ENCODE data around the gene CHCHD10. TPM values are rescaled to one million over a fixed set of nuclear protein-coding genes. Genes with fewer than 3 reads are reported as not detected.

Gene CHCHD10
- total and polyA plus RNA-seq, 10 of the 15 experiments (the other 5 are each of a cell fraction or from before 2014, with no cell fraction given): 13.2 to 241 (median 128) TPM

DNA sequence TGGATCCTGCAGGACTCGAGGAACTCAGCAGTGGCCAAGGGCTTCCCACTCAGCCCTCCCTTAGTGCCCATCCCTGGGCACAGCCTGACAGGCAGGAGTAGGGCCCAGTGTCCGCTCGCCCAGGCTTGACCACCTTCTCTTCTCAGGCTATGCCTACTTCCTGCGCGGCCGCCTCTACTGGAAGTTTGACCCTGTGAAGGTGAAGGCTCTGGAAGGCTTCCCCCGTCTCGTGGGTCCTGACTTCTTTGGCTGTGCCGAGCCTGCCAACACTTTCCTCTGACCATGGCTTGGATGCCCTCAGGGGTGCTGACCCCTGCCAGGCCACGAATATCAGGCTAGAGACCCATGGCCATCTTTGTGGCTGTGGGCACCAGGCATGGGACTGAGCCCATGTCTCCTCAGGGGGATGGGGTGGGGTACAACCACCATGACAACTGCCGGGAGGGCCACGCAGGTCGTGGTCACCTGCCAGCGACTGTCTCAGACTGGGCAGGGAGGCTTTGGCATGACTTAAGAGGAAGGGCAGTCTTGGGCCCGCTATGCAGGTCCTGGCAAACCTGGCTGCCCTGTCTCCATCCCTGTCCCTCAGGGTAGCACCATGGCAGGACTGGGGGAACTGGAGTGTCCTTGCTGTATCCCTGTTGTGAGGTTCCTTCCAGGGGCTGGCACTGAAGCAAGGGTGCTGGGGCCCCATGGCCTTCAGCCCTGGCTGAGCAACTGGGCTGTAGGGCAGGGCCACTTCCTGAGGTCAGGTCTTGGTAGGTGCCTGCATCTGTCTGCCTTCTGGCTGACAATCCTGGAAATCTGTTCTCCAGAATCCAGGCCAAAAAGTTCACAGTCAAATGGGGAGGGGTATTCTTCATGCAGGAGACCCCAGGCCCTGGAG is 15.7 kb upstream of the CHCHD10 start:
- ChIA-PET CTCF (no interaction called here), RAD21 (ENCODE audit: unreplicated experiment) (no interaction called here), POLR2A (no interaction called here), SMC1A (ENCODE audit: uncharacterized antibody, unreplicated experiment) (no interaction called here)
- no peak overlapping the region for H3K4me3 ChIP-seq
- no TSS peak for BruUV-seq (replicated peaks)
- no peak for FAIRE-seq
- 43% methylated on average over 15 of the region's 15 CpGs for WGBS (ENCODE audit: insufficient coverage, insufficient replicate concordance, low lambda C conversion rate, missing lambda C conversion rate)
- H3K27me3 ChIP-seq (replicated peaks in 1 of 2; ENCODE audit: control insufficient read depth in 2 of 2, insufficient read depth in 2 of 2, low read length in 1 of 2): peaks cover 0 to 2% of the 10 kb centered on the region in 2 experiments; a peak in 1 of 4 replicates
- H2AFZ ChIP-seq (ENCODE audit: control insufficient read depth, low read depth, low read length): no peak overlapping the region
- H3K9ac ChIP-seq (ENCODE audit: control insufficient read depth, insufficient read depth, low read length): no peak overlapping the region
- no peaks in the 10 kb centered on the region for H3K36me3 ChIP-seq (ENCODE audit: control insufficient read depth in 2 of 2, insufficient read depth in 2 of 2, low read length in 1 of 2)
- peaks cover 15% of the 10 kb centered on the region for H3K79me2 ChIP-seq (ENCODE audit: control insufficient read depth, insufficient read depth, low read length)
- no peak for ATAC-seq
- H3K9me3 ChIP-seq (replicated peaks; ENCODE audit: control insufficient read depth, insufficient read depth, low read length): no peaks in the 10 kb centered on the region
- peaks cover 5% of the 10 kb centered on the region for H3K4me1 ChIP-seq (ENCODE audit: control insufficient read depth, insufficient read depth, low read length)
- no peak for DNase-seq (ENCODE audit: low read depth, low spot score)
- intact Hi-C loops (cut with micrococcal nuclease; ENCODE audit: unreplicated experiment): no loop called here
- 0 out of 2 replicates have a peak, but pooled peaks cover 4% of the 10 kb centered on the region for H4K20me1 ChIP-seq (ENCODE audit: control insufficient read depth, insufficient read depth)
- H3K27ac ChIP-seq (ENCODE audit: control insufficient read depth, insufficient read depth): no peak overlapping the region
- in situ Hi-C loops (cut with MboI): no loop called here
- no peak overlapping the region for H3K4me2 ChIP-seq (ENCODE audit: control insufficient read depth, insufficient read depth)
- TF ChIP-seq, protein P1, sequence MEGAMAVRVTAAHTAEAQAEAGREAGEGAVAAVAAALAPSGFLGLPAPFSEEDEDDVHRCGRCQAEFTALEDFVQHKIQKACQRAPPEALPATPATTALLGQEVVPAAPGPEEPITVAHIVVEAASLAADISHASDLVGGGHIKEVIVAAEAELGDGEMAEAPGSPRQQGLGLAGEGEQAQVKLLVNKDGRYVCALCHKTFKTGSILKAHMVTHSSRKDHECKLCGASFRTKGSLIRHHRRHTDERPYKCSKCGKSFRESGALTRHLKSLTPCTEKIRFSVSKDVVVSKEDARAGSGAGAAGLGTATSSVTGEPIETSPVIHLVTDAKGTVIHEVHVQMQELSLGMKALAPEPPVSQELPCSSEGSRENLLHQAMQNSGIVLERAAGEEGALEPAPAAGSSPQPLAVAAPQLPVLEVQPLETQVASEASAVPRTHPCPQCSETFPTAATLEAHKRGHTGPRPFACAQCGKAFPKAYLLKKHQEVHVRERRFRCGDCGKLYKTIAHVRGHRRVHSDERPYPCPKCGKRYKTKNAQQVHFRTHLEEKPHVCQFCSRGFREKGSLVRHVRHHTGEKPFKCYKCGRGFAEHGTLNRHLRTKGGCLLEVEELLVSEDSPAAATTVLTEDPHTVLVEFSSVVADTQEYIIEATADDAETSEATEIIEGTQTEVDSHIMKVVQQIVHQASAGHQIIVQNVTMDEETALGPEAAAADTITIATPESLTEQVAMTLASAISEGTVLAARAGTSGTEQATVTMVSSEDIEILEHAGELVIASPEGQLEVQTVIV (IDR thresholded peaks at IDR 0.05; ENCODE audit: borderline replicate concordance, partially characterized antibody): no peak
- TF ChIP-seq IRF4 (IDR thresholded peaks at IDR 0.05; ENCODE audit: low read depth, low read length) (no peak), RBBP5 (conservative IDR thresholded peaks at IDR 0.05) (no peak), TAF1 (IDR thresholded peaks at IDR 0.05; ENCODE audit: borderline replicate concordance, low read depth, low read length) (no peak), HCFC1 (IDR thresholded peaks at IDR 0.05; ENCODE audit: low read length) (no peak), SMAD5 (IDR thresholded peaks at IDR 0.05; ENCODE audit: low read depth) (no peak), ZNF384 (IDR thresholded peaks at IDR 0.05; ENCODE audit: borderline replicate concordance, low read depth, low read length) (no peak), PML (IDR thresholded peaks at IDR 0.05; ENCODE audit: low read length) (no peak), NRF1 (conservative IDR thresholded peaks at IDR 0.05; ENCODE audit: low read depth, low read length) (no peak), SREBF2 (IDR thresholded peaks at IDR 0.05; ENCODE audit: low read length) (no peak), POU2F2 (IDR thresholded peaks at IDR 0.05; ENCODE audit: borderline replicate concordance, low read depth, low read length) (no peak), ZSCAN29 (IDR thresholded peaks at IDR 0.05) (no peak), YBX1 (IDR thresholded peaks at IDR 0.05) (no peak)
- TF ChIP-seq, protein P2, sequence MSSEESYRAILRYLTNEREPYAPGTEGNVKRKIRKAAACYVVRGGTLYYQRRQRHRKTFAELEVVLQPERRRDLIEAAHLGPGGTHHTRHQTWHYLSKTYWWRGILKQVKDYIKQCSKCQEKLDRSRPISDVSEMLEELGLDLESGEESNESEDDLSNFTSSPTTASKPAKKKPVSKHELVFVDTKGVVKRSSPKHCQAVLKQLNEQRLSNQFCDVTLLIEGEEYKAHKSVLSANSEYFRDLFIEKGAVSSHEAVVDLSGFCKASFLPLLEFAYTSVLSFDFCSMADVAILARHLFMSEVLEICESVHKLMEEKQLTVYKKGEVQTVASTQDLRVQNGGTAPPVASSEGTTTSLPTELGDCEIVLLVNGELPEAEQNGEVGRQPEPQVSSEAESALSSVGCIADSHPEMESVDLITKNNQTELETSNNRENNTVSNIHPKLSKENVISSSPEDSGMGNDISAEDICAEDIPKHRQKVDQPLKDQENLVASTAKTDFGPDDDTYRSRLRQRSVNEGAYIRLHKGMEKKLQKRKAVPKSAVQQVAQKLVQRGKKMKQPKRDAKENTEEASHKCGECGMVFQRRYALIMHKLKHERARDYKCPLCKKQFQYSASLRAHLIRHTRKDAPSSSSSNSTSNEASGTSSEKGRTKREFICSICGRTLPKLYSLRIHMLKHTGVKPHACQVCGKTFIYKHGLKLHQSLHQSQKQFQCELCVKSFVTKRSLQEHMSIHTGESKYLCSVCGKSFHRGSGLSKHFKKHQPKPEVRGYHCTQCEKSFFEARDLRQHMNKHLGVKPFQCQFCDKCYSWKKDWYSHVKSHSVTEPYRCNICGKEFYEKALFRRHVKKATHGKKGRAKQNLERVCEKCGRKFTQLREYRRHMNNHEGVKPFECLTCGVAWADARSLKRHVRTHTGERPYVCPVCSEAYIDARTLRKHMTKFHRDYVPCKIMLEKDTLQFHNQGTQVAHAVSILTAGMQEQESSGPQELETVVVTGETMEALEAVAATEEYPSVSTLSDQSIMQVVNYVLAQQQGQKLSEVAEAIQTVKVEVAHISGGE (CRISPR knock-in tag; IDR thresholded peaks at IDR 0.05): no peak
- TF ChIP-seq, protein P3, sequence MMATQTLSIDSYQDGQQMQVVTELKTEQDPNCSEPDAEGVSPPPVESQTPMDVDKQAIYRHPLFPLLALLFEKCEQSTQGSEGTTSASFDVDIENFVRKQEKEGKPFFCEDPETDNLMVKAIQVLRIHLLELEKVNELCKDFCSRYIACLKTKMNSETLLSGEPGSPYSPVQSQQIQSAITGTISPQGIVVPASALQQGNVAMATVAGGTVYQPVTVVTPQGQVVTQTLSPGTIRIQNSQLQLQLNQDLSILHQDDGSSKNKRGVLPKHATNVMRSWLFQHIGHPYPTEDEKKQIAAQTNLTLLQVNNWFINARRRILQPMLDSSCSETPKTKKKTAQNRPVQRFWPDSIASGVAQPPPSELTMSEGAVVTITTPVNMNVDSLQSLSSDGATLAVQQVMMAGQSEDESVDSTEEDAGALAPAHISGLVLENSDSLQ (IDR thresholded peaks at IDR 0.05): no peak

Data from GM12878 (cell line).